Panc1 (cell line): ENCODE results near the gene ZNF212.

Source experiments
- CTCF ChIP-seq: fragments of 450-650 bp; IDR thresholded peaks from 2 replicates; pipeline ENCODE4 v1.5.1; 2017; ENCODE audit warnings: mild to moderate bottlenecking
- POLR2AphosphoS5 ChIP-seq: IDR thresholded peaks from 2 replicates; pipeline ENCODE4 v1.6.1; 2012; ENCODE audit warnings: mild to moderate bottlenecking, low read depth, low read length, moderate library complexity
- SIN3A ChIP-seq: IDR thresholded peaks from 2 replicates; pipeline ENCODE4 v1.6.1; 2012; ENCODE audit warnings: low read depth, mild to moderate bottlenecking, low read length, moderate library complexity, borderline replicate concordance; ENCODE audit not compliant: insufficient read depth

GRCh38 chr7:149241696-149242095, 2.2 kb downstream of the ZNF212 start:
- TF ChIP-seq CTCF: no peak
- no peak for TF ChIP-seq POLR2AphosphoS5
- no peak for TF ChIP-seq SIN3A
